Measurements from ENCODE around the gene EEPD1. TPM values are rescaled to one million over a fixed set of nuclear protein-coding genes. Genes with fewer than 3 reads are reported as not detected.
A peak's percentile ranks its signal among the peaks of the same experiment; 100 is the strongest.

Gene EEPD1
- total and polyA plus RNA-seq, 2 donors = 16.9 to 32.8 TPM

GRCh38 chr7:36149694-36150452, 3.2 kb upstream of the EEPD1 start:
- DNase-seq (ENCODE audit: low read depth in 6 of 9, low spot score in 9 of 9) = no peak
- no peak overlapping the region for H3K4me3 ChIP-seq (ENCODE audit: low read length in 2 of 2)
- WGBS = 97% methylated on average over 8 of the region's 8 CpGs
- no peaks in the 10 kb centered on the region for H3K27me3 ChIP-seq (ENCODE audit: control insufficient read depth in 2 of 2, insufficient read depth in 1 of 2, low read length in 1 of 2)
- H3K4me1 ChIP-seq (ENCODE audit: control insufficient read depth in 2 of 2, insufficient read depth in 2 of 2, low read length in 2 of 2) = peaks cover 11 to 24% of the 10 kb centered on the region in 2 donors
- H3K36me3 ChIP-seq (ENCODE audit: control insufficient read depth in 2 of 2, insufficient read depth in 2 of 2, low read length in 1 of 2) = no peaks in the 10 kb centered on the region
- no peak overlapping the region for H3K27ac ChIP-seq (ENCODE audit: low read depth in 1 of 2, low read length in 1 of 2)
- peaks cover 0 to 4% of the 10 kb centered on the region in 2 donors for H3K9me3 ChIP-seq (ENCODE audit: control insufficient read depth in 2 of 2, insufficient read depth in 1 of 2, low read length in 1 of 2)

- Histone ChIP-seq H3K36me3 (ENCODE audit: control insufficient read depth in 2 of 2, insufficient read depth in 2 of 2, low read length in 1 of 2) (peaks cover 0 to 2% of the 10 kb centered on the region in 2 donors), H3K4me1 (ENCODE audit: control insufficient read depth in 2 of 2, insufficient read depth in 2 of 2, low read length in 2 of 2) (peaks cover 23 to 43% of the 10 kb centered on the region in 2 donors), H3K27me3 (ENCODE audit: control insufficient read depth in 2 of 2, insufficient read depth in 1 of 2, low read length in 1 of 2) (no peaks in the 10 kb centered on the region), H3K27ac (ENCODE audit: low read depth in 1 of 2, low read length in 1 of 2) (no peak overlapping the region), H3K4me3 (ENCODE audit: low read length in 2 of 2) (peak overlapping the region; percentile 47 to 75), H3K9me3 (ENCODE audit: control insufficient read depth in 2 of 2, insufficient read depth in 1 of 2, low read length in 1 of 2) (peaks cover 0 to 4% of the 10 kb centered on the region in 2 donors)
- WGBS = 50% methylated on average over 30 of the region's 30 CpGs
- no peak for DNase-seq (ENCODE audit: low read depth in 6 of 9, low spot score in 9 of 9)
Observed at GRCh38 chr7:36151921-36152755, 916 bp upstream of the EEPD1 start.

GRCh38 chr7:36153571-36154097, 580 bp downstream of the EEPD1 start:
- H3K27ac ChIP-seq (ENCODE audit: low read depth in 1 of 2, low read length in 1 of 2) = no peak overlapping the region
- no peak for DNase-seq (ENCODE audit: low read depth in 6 of 9, low spot score in 9 of 9)
- 10% methylated on average over 32 of the region's 32 CpGs for WGBS
- peak overlapping the region; percentile 74 to 75 for H3K4me3 ChIP-seq (ENCODE audit: low read length in 2 of 2)
- H3K27me3 ChIP-seq (ENCODE audit: control insufficient read depth in 2 of 2, insufficient read depth in 1 of 2, low read length in 1 of 2) = no peaks in the 10 kb centered on the region
- H3K4me1 ChIP-seq (ENCODE audit: control insufficient read depth in 2 of 2, insufficient read depth in 2 of 2, low read length in 2 of 2) = peaks cover 23 to 39% of the 10 kb centered on the region in 2 donors
- H3K9me3 ChIP-seq (ENCODE audit: control insufficient read depth in 2 of 2, insufficient read depth in 1 of 2, low read length in 1 of 2) = peaks cover 0 to under 1% of the 10 kb centered on the region in 2 donors
- H3K36me3 ChIP-seq (ENCODE audit: control insufficient read depth in 2 of 2, insufficient read depth in 2 of 2, low read length in 1 of 2) = peaks cover 0 to 7% of the 10 kb centered on the region in 2 donors

- no peaks in the 10 kb centered on the region for H3K9me3 ChIP-seq (ENCODE audit: control insufficient read depth in 2 of 2, insufficient read depth in 1 of 2, low read length in 1 of 2)
- peak overlapping the region; percentile 74 to 75 for H3K4me3 ChIP-seq (ENCODE audit: low read length in 2 of 2)
- H3K27me3 ChIP-seq (ENCODE audit: control insufficient read depth in 2 of 2, insufficient read depth in 1 of 2, low read length in 1 of 2) = no peaks in the 10 kb centered on the region
- WGBS = 98% methylated on average over 44 of the region's 44 CpGs
- H3K36me3 ChIP-seq (ENCODE audit: control insufficient read depth in 2 of 2, insufficient read depth in 2 of 2, low read length in 1 of 2) = peaks cover 0 to 7% of the 10 kb centered on the region in 2 donors
- peaks cover 23 to 39% of the 10 kb centered on the region in 2 donors for H3K4me1 ChIP-seq (ENCODE audit: control insufficient read depth in 2 of 2, insufficient read depth in 2 of 2, low read length in 2 of 2)
- no peak overlapping the region for H3K27ac ChIP-seq (ENCODE audit: low read depth in 1 of 2, low read length in 1 of 2)
- no peak for DNase-seq (ENCODE audit: low read depth in 6 of 9, low spot score in 9 of 9)
Observed at GRCh38 chr7:36154255-36155212, 1.5 kb downstream of the EEPD1 start.

GRCh38 chr7:36155811-36156361, 2.8 kb downstream of the EEPD1 start:
- Histone ChIP-seq H3K4me1 (ENCODE audit: control insufficient read depth in 2 of 2, insufficient read depth in 2 of 2, low read length in 2 of 2) (peaks cover 23 to 39% of the 10 kb centered on the region in 2 donors), H3K36me3 (ENCODE audit: control insufficient read depth in 2 of 2, insufficient read depth in 2 of 2, low read length in 1 of 2) (peaks cover 0 to 7% of the 10 kb centered on the region in 2 donors), H3K9me3 (ENCODE audit: control insufficient read depth in 2 of 2, insufficient read depth in 1 of 2, low read length in 1 of 2) (no peaks in the 10 kb centered on the region), H3K4me3 (ENCODE audit: low read length in 2 of 2) (peak overlapping the region; percentile 7 to 17), H3K27me3 (ENCODE audit: control insufficient read depth in 2 of 2, insufficient read depth in 1 of 2, low read length in 1 of 2) (no peaks in the 10 kb centered on the region), H3K27ac (ENCODE audit: low read depth in 1 of 2, low read length in 1 of 2) (no peak overlapping the region)
- DNase-seq (ENCODE audit: low read depth in 6 of 9, low spot score in 9 of 9) = peak in 2 of 9 donors; percentile 22 to 44
- 53% methylated on average over 12 of the region's 12 CpGs for WGBS

- Histone ChIP-seq H3K27ac (ENCODE audit: low read depth in 1 of 2, low read length in 1 of 2) (no peak overlapping the region), H3K9me3 (ENCODE audit: control insufficient read depth in 2 of 2, insufficient read depth in 1 of 2, low read length in 1 of 2) (no peaks in the 10 kb centered on the region), H3K36me3 (ENCODE audit: control insufficient read depth in 2 of 2, insufficient read depth in 2 of 2, low read length in 1 of 2) (peaks cover 0 to 9% of the 10 kb centered on the region in 2 donors), H3K27me3 (ENCODE audit: control insufficient read depth in 2 of 2, insufficient read depth in 1 of 2, low read length in 1 of 2) (no peaks in the 10 kb centered on the region), H3K4me3 (ENCODE audit: low read length in 2 of 2) (no peak overlapping the region), H3K4me1 (ENCODE audit: control insufficient read depth in 2 of 2, insufficient read depth in 2 of 2, low read length in 2 of 2) (peaks cover 23 to 39% of the 10 kb centered on the region in 2 donors)
- DNase-seq (ENCODE audit: low read depth in 6 of 9, low spot score in 9 of 9) = no peak
- WGBS = 96% methylated on average over 9 of the region's 9 CpGs
Observed at GRCh38 chr7:36157527-36158320, 4.7 kb downstream of the EEPD1 start.

- peaks cover 0 to 9% of the 10 kb centered on the region in 2 donors for H3K36me3 ChIP-seq (ENCODE audit: control insufficient read depth in 2 of 2, insufficient read depth in 2 of 2, low read length in 1 of 2)
- peaks cover 23 to 39% of the 10 kb centered on the region in 2 donors for H3K4me1 ChIP-seq (ENCODE audit: control insufficient read depth in 2 of 2, insufficient read depth in 2 of 2, low read length in 2 of 2)
- H3K4me3 ChIP-seq (ENCODE audit: low read length in 2 of 2) = no peak overlapping the region
- WGBS = 91% methylated on average over 2 of the region's 2 CpGs
- no peaks in the 10 kb centered on the region for H3K9me3 ChIP-seq (ENCODE audit: control insufficient read depth in 2 of 2, insufficient read depth in 1 of 2, low read length in 1 of 2)
- no peak overlapping the region for H3K27ac ChIP-seq (ENCODE audit: low read depth in 1 of 2, low read length in 1 of 2)
- DNase-seq (ENCODE audit: low read depth in 6 of 9, low spot score in 9 of 9) = no peak
- H3K27me3 ChIP-seq (ENCODE audit: control insufficient read depth in 2 of 2, insufficient read depth in 1 of 2, low read length in 1 of 2) = no peaks in the 10 kb centered on the region
Observed at GRCh38 chr7:36158321-36158605, 5.2 kb downstream of the EEPD1 start.

GRCh38 chr7:36159618-36160017, 6.6 kb downstream of the EEPD1 start:
- peaks cover 14 to 27% of the 10 kb centered on the region in 2 donors for H3K4me1 ChIP-seq (ENCODE audit: control insufficient read depth in 2 of 2, insufficient read depth in 2 of 2, low read length in 2 of 2)
- no peak for DNase-seq (ENCODE audit: low read depth in 6 of 9, low spot score in 9 of 9)
- H3K9me3 ChIP-seq (ENCODE audit: control insufficient read depth in 2 of 2, insufficient read depth in 1 of 2, low read length in 1 of 2) = no peaks in the 10 kb centered on the region
- H3K4me3 ChIP-seq (ENCODE audit: low read length in 2 of 2) = no peak overlapping the region
- 97% methylated on average over 3 of the region's 3 CpGs for WGBS
- H3K27me3 ChIP-seq (ENCODE audit: control insufficient read depth in 2 of 2, insufficient read depth in 1 of 2, low read length in 1 of 2) = no peaks in the 10 kb centered on the region
- no peak overlapping the region for H3K27ac ChIP-seq (ENCODE audit: low read depth in 1 of 2, low read length in 1 of 2)
- peaks cover 0 to 13% of the 10 kb centered on the region in 2 donors for H3K36me3 ChIP-seq (ENCODE audit: control insufficient read depth in 2 of 2, insufficient read depth in 2 of 2, low read length in 1 of 2)

Data from thymus (tissue), 11 donors.